ENCODE data around the gene RARG.

GRCh38 chr12:53236443-53237111, 4.6 kb upstream of the RARG start:
- TF ChIP-seq POLR2AphosphoS5 (IDR thresholded peaks at IDR 0.05) (no peak), EP300 (IDR thresholded peaks at IDR 0.05; ENCODE audit: low read depth) (no peak), POLR2A (IDR thresholded peaks at IDR 0.05) (no peak)
- TF ChIP-seq, protein P1, sequence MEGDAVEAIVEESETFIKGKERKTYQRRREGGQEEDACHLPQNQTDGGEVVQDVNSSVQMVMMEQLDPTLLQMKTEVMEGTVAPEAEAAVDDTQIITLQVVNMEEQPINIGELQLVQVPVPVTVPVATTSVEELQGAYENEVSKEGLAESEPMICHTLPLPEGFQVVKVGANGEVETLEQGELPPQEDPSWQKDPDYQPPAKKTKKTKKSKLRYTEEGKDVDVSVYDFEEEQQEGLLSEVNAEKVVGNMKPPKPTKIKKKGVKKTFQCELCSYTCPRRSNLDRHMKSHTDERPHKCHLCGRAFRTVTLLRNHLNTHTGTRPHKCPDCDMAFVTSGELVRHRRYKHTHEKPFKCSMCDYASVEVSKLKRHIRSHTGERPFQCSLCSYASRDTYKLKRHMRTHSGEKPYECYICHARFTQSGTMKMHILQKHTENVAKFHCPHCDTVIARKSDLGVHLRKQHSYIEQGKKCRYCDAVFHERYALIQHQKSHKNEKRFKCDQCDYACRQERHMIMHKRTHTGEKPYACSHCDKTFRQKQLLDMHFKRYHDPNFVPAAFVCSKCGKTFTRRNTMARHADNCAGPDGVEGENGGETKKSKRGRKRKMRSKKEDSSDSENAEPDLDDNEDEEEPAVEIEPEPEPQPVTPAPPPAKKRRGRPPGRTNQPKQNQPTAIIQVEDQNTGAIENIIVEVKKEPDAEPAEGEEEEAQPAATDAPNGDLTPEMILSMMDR (IDR thresholded peaks at IDR 0.05) = no peak

All from transverse colon (tissue), 4 donors.